ENCODE results near the gene SELENOM.
"Not testable (repeated sequence)": the region's sequence is repeated elsewhere in the genome, so short reads cannot be mapped to it uniquely, and the experiment has no call there.

Gene SELENOM

DNA sequence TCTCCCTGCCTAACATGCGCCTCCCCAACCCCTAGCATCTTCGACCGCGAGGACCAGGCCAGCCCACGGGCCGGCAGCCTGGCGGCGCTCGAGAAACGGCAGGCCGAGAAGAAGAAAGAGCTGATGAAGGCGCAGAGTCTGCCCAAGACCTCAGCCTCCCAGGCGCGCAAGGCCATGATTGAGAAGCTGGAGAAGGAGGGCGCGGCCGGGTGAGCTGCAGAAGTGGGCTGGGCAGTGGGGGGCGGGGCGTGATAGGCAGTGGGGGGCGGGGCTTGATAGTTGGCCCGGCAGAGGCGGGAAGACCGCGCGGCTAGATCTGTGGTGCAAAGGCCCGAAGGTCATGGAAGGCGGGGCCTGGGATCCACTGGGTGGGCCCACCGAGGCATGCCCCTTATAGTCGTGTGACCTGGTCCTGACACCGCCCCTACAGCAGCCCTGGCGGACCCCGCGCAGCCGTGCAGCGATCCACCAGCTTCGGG lies 8.7 kb downstream of the SELENOM start:
- Histone ChIP-seq H3K9me3 (no peaks in the 10 kb centered on the region), H3K4me3 (no peak overlapping the region), H3K27me3 (ENCODE audit: low read depth) (no peaks in the 10 kb centered on the region), H3K4me1 (no peaks in the 10 kb centered on the region), H3K36me3 (replicated peaks) (no peaks in the 10 kb centered on the region)
- in situ Hi-C loops (cut with MboI; ENCODE audit: low sequenced_read_pairs): no loop called here
- no peak for DNase-seq (ENCODE audit: low spot score in 2 of 2)

DNA sequence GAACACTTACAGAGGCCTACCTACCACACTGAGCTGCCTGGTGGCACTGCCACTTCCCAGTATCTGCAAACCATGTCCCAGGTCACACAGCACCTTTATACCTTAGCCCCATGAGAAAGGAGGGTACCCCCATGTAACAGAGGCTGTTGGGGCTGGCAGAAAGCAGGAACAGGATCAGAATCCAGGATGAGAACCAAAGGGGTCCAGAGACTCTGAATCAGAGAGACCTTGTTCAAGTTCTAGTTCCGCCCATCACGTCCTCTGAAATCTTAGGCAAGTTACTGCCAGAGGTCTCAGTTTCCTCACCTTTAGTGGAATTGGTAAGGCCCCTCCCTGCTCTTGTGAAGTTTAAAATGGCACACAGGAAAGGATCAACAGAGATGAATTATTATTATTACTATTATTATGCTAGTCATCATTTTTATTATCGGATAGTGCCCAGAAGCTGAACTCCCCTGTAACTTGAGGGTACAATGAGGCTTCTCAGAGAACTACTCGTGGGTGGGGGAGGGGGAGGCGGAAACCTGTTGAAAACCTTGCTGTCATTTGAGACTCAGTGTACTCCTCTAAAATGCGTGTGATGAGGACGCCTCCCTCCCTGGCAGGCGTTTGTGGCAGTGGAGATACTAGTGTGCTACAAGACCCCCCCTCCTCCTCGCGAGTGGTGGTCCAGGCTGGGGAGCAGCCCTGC lies 9.3 kb downstream of the SELENOM start:
- H3K4me1 ChIP-seq: no peaks in the 10 kb centered on the region
- H3K27me3 ChIP-seq (ENCODE audit: low read depth): no peaks in the 10 kb centered on the region
- no peak for DNase-seq (ENCODE audit: low spot score in 2 of 2)
- in situ Hi-C loops (cut with MboI; ENCODE audit: low sequenced_read_pairs): no loop called here
- no peak overlapping the region for H3K4me3 ChIP-seq
- no peaks in the 10 kb centered on the region; the same call in 1 of the 2 replicates for H3K36me3 ChIP-seq (replicated peaks)
- no peaks in the 10 kb centered on the region for H3K9me3 ChIP-seq

DNA sequence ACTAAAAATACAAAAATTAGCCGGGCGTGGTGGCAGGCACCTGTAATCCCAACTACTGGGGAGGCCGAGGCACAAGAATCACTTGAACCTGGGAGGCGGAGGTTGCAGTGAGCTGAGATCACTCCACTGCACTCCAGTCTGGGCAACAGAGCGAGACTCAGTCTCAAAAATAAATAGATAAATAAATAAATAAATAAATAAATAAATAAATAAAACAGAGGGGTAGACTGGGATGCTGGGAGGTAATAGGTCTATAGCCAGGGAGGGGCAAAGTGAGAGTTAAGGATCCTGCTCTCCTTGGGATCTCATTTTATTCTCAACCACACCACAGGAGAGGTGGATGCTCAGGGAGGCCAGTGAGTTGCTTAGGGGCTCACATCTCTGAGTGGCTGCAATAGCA lies 9.8 kb downstream of the SELENOM start:
- H3K4me3 ChIP-seq; in situ Hi-C loops (cut with MboI; ENCODE audit: low sequenced_read_pairs); H3K4me1 ChIP-seq; H3K27me3 ChIP-seq (ENCODE audit: low read depth); H3K9me3 ChIP-seq; DNase-seq (ENCODE audit: low spot score in 2 of 2); H3K36me3 ChIP-seq (replicated peaks): not testable (repeated sequence)

DNA sequence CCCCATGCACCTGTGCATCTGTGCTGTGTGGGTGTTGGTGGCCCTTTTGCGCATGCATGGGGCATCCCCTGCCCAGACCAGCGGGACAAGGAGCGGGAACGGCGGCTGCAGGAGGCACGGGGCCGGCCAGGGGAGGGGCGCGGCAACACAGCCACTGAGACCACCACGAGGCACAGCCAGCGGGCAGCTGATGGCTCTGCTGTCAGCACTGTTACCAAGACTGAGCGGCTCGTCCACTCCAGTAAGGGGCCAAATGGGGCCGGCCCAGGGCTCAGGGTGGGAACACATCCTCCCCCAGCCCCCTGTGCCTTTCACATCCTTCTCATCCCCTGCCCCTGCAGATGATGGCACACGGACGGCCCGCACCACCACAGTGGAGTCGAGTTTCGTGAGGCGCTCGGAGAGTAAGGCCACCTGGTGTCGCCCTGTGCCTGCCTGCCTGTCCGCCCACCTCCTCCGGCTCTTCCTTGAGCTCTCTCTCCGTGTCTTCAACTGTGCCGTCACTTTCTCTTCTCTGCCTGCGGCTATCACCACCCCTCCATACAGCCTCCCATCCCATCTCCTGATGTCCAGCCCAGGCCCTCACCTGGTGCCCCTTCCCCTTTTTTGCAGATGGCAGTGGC lies 10.6 kb downstream of the SELENOM start:
- Histone ChIP-seq H3K4me1 (no peaks in the 10 kb centered on the region), H3K4me3 (no peak overlapping the region), H3K36me3 (replicated peaks) (no peaks in the 10 kb centered on the region; the same call in none of the 2 replicates), H3K9me3 (no peaks in the 10 kb centered on the region), H3K27me3 (ENCODE audit: low read depth) (no peaks in the 10 kb centered on the region)
- in situ Hi-C loops (cut with MboI; ENCODE audit: low sequenced_read_pairs): no loop called here
- DNase-seq (ENCODE audit: low spot score in 2 of 2): no peak

DNA sequence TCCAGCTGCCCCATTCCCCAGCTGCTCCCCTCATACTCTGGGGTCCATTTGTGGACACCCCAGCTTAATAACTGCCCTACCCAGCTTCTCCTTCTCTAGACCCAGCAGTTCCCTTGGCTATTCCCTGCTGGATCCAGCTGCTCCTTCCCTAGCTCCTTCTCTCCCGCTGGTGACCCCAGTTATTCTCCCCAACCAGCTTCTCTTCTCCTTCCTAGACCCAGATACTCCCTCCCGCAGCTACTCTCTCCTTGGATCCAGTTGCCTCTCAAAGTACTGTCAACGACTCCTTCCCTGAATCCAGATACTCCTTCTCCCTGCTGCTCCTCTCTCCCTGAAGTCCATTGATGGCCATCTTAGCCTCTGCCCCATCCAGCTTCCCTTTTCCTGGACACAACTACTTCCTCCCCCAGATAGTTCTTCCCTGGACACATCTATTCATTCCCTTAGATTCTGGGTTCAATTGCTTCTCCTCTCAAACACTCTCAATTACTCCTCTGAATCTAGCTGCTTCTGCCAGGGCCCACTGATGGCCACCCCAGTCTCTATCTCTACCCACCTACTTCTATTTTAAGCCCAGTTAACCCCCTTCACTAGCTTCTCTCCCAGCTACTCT lies 11.6 kb downstream of the SELENOM start:
- Histone ChIP-seq H3K9me3 (no peaks in the 10 kb centered on the region), H3K4me1 (no peaks in the 10 kb centered on the region), H3K36me3 (replicated peaks) (no peaks in the 10 kb centered on the region; the same call in none of the 2 replicates), H3K27me3 (ENCODE audit: low read depth) (no peaks in the 10 kb centered on the region), H3K4me3 (no peak overlapping the region)
- DNase-seq (ENCODE audit: low spot score in 2 of 2): no peak
- in situ Hi-C loops (cut with MboI; ENCODE audit: low sequenced_read_pairs): no loop called here

DNA sequence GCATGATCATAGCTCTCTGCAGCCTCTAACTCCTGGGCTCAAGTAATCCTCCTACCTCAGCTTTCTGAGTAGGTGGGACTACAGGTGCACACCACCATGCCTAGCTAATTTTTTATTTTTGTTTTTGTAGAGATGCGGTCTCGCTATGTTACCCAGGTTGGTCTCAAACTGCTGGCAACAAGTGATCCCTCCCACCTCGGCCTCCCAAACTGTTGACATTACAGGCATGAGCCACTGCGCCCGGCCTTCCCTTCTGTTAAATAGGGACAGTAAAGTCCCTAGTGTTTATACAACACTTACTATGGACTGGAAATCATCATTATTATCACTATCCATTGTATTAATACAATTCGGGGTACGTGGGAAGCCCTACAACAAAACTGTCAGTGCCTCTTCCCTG lies 12.6 kb downstream of the SELENOM start:
- H3K4me3 ChIP-seq: no peak overlapping the region
- no peaks in the 10 kb centered on the region for H3K4me1 ChIP-seq
- H3K9me3 ChIP-seq: no peaks in the 10 kb centered on the region
- DNase-seq (ENCODE audit: low spot score in 2 of 2): no peak
- no peaks in the 10 kb centered on the region; the same call in none of the 2 replicates for H3K36me3 ChIP-seq (replicated peaks)
- H3K27me3 ChIP-seq (ENCODE audit: low read depth): no peaks in the 10 kb centered on the region
- in situ Hi-C loops (cut with MboI; ENCODE audit: low sequenced_read_pairs): no loop called here

DNA sequence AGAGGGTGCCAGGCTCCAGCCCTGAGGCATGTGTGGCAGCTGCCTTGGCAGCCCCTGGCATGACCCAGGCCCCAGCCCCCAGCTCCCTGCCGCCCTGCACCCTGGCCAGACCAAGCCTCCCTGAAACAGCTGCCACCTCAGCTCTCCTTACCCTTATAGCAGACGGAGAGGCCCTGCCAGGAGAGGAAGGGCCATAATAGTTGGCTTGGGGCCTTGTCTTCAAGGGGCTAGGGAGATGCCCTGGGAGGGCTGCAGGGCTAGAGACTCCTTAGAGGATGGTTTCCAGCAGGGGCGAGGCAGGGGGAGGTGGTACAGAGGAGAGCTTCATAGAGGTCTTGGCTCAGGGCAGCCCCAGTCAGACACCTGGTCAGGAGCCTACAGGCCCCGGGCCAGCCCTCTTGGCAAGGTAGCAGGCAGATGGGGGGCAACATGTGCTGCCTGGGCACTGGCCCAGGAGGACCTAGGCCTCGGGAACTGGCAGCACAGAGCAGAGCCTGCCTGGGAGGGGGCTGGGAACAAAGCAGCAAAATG lies 13.3 kb downstream of the SELENOM start:
- no peak for DNase-seq (ENCODE audit: low spot score in 2 of 2)
- in situ Hi-C loops (cut with MboI; ENCODE audit: low sequenced_read_pairs): no loop called here
- no peaks in the 10 kb centered on the region; the same call in none of the 2 replicates for H3K36me3 ChIP-seq (replicated peaks)
- H3K4me1 ChIP-seq: no peaks in the 10 kb centered on the region
- H3K9me3 ChIP-seq: no peaks in the 10 kb centered on the region
- no peak overlapping the region for H3K4me3 ChIP-seq
- H3K27me3 ChIP-seq (ENCODE audit: low read depth): no peaks in the 10 kb centered on the region

DNA sequence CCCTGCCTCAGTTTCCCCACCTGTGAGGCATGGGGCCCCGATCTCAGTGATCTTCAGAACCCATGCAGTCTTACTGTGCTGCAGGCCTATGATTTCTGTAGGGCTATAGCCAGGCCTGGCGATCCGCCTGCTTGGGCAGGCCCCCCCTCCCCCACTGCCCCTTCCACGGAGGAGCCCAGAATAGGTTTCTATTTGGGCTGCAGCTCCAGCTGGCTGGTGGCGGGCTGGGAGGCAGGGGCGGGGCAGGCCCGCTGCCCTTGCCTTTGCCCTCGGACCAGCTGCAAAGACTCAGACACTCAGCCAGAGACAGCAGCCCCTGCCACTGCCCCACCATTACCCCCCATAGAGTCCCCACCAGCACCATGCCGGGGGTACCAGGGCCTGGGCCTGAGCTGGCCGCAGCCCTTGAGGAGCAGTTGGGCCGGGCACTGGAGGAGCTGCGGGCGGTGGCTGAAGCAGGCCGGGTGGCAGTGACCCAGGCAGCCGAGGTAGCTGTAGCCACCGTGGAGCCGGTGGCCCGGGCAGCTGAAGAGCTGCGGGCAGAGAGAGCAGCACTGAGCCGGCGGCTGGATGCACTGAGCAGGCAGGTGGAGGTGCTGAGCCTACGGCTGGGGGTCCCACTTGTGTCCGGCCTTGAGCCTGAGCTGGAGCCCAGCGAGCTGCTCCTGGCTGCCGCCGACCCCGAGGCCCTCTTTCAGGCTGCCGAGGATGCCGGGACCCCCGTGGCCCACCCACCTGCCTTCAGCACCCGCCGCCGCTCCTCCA lies 14.1 kb downstream of the SELENOM start:
- in situ Hi-C loops (cut with MboI; ENCODE audit: low sequenced_read_pairs): no loop called here
- Histone ChIP-seq H3K36me3 (replicated peaks) (peaks cover 5% of the 10 kb centered on the region), H3K4me3 (no peak overlapping the region), H3K4me1 (no peaks in the 10 kb centered on the region), H3K27me3 (ENCODE audit: low read depth) (no peaks in the 10 kb centered on the region), H3K9me3 (no peaks in the 10 kb centered on the region)
- DNase-seq (ENCODE audit: low spot score in 2 of 2): no peak

DNA sequence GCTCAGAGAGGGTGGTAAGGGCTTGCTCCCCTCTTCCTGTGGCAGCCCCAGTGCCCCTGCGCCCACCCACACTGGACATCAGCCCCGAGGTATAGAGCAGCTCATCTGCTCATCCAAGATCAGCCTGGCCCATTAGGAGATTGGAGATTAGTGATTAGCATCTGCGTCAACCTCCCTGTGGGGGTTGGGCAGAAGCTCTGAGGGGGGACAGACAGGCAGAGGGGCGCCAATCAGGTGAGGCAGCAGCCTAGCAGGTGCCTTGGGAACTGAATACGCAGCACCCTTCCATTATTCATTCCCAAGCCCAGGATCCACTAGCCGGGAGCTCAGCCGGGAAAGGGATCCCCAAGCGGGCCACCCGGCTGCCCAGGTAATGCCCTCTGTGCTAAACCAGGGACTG lies 15.2 kb downstream of the SELENOM start:
- H3K4me1 ChIP-seq: no peaks in the 10 kb centered on the region
- no peaks in the 10 kb centered on the region for H3K9me3 ChIP-seq
- H3K4me3 ChIP-seq: no peak overlapping the region
- peaks cover 8% of the 10 kb centered on the region for H3K36me3 ChIP-seq (replicated peaks)
- H3K27me3 ChIP-seq (ENCODE audit: low read depth): no peaks in the 10 kb centered on the region
- in situ Hi-C loops (cut with MboI; ENCODE audit: low sequenced_read_pairs): no loop called here
- no peak for DNase-seq (ENCODE audit: low spot score in 2 of 2)

DNA sequence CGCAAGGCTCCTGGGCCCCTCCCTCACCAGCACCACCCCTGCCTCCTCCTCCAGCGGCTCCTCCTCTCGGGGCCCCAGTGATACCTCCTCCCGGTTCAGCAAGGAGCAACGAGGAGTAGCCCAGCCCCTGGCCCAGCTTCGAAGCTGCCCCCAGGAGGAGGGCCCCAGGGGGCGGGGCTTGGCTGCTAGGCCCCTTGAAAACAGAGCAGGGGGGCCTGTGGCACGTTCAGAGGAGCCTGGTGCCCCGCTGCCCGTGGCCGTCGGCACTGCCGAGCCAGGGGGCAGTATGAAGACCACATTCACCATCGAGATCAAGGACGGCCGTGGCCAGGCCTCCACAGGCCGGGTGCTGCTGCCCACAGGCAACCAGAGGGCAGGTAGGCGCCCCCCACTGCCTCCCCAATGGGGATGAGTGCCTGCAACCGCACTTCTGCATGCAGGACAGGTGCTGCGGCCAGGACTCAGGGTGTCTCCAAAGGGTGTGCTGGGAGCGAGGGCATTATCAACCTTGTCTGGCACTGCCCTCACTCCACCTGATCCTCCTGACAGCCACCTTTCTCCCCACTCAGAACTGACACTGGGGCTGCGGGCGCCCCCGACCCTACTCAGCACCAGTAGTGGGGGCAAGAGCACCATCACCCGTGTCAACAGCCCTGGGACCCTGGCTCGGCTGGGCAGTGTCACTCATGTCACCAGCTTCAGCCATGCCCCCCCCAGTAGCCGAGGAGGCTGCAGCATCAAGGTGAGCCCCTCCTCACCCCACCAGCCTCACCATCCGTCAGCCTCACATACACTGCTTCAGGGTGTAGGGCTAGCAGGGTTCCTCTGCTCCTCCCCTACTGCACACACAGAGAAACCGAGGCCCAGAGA lies 16.0 kb downstream of the SELENOM start:
- in situ Hi-C loops (cut with MboI; ENCODE audit: low sequenced_read_pairs): no loop called here

DNA sequence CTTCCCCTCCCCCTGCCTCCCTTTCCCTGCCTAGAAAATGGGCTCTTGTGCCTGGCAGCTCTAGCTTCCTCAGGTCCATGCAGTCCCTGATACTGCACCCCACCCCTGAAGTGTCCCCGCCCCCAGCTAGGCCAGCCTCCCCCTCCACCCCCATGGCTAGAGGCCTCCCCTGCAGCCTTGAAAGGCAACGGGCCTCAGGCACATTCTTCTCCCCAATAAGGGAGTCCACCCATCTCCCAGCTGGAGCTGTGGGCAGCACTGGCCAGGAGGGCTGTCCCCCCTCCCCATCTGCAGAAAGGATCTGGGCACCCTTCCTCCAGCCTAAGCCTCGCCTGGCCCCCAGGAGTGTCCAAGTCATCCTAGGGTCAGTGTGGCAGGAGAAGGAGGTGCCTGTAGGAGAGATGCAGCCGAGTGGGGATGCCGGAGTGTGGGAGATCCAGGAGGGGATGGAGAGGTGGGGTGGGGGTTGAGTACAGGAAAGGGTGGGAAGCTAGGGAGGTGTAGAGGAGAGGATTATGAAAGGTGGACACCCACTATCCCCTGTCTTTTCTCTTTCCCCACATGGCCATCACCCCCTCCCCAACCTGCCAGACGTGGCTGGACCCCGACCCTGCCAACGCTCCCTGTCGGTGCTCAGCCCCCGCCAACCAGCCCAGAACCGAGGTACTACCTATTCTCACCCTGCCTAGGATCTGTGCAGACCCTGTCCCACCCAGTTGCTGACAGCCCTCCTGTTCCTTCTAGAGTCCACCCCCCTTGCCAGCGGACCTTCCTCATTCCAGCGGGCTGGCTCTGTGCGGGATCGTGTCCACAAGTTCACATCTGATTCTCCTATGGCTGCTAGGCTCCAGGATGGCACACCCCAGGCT lies 16.9 kb downstream of the SELENOM start:
- H3K36me3 ChIP-seq (replicated peaks): peaks cover 8% of the 10 kb centered on the region
- H3K27me3 ChIP-seq (ENCODE audit: low read depth): no peaks in the 10 kb centered on the region
- in situ Hi-C loops (cut with MboI; ENCODE audit: low sequenced_read_pairs): no loop called here
- no peak for DNase-seq (ENCODE audit: low spot score in 2 of 2)
- H3K4me3 ChIP-seq: no peak overlapping the region
- H3K4me1 ChIP-seq: no peaks in the 10 kb centered on the region; the same call in 1 of the 2 replicates
- H3K9me3 ChIP-seq: no peaks in the 10 kb centered on the region

More for the DNA sequence above, 16.0 kb downstream of the SELENOM start:
- Histone ChIP-seq H3K27me3 (ENCODE audit: low read depth) (no peaks in the 10 kb centered on the region), H3K4me1 (no peaks in the 10 kb centered on the region), H3K9me3 (no peaks in the 10 kb centered on the region), H3K4me3 (no peak overlapping the region), H3K36me3 (replicated peaks) (peaks cover 8% of the 10 kb centered on the region)
- DNase-seq (ENCODE audit: low spot score in 2 of 2): no peak

All from HAP-1 (cell line).